H1 (cell line): ENCODE results near the gene TOM1L2.

Experiments used
- CBX8 ChIP-seq: fragments of 300-800, 300-1000 bp; sonication (generic); IDR thresholded peaks from 2 replicates; pipeline ENCODE4 v1.7.1; 2016; ENCODE audit warnings: low read depth, low read length, borderline replicate concordance
- EP300 ChIP-seq, 2 experiments: IDR thresholded peaks; 1 replicate in 1 of 2; 2 replicates in 1 of 2; pipeline ENCODE4 v1.6.1; 2011 to 2012; ENCODE audit warnings: low read depth in 2 of 2, low read length in 2 of 2, mild to moderate bottlenecking in 2 of 2, borderline replicate concordance in 1 of 2, inconsistent platforms in 1 of 2, moderate library complexity in 1 of 2
- MAFK ChIP-seq: IDR thresholded peaks from 2 replicates; pipeline ENCODE4 v1.6.1; 2012; ENCODE audit warnings: low read depth, mild to moderate bottlenecking, improper control_type of control experiment, low read length
- POLR2A ChIP-seq, 2 experiments: IDR thresholded peaks; 1 replicate in 1 of 2; 2 replicates in 1 of 2; pipeline ENCODE4 v1.6.1; 2011; ENCODE audit warnings: low read depth in 2 of 2, low read length in 2 of 2, mild to moderate bottlenecking in 2 of 2; ENCODE audit errors: control extremely low read depth in 1 of 2
- POLR2AphosphoS5 ChIP-seq: IDR thresholded peaks from 2 replicates; pipeline ENCODE4 v1.6.1; 2011; ENCODE audit warnings: low read depth, low read length
- SIRT6 ChIP-seq: IDR thresholded peaks from one replicate; pipeline ENCODE4 v1.7.1; 2012; ENCODE audit warnings: low read length, inconsistent platforms
- USF2 ChIP-seq: IDR thresholded peaks from 2 replicates; pipeline ENCODE4 v1.6.1; 2011; ENCODE audit warnings: low read length, improper control_type of control experiment
- TF ChIP-seq, protein P1 (sequence below): IDR thresholded peaks from 2 replicates; pipeline ENCODE4 v1.6.1; 2012; ENCODE audit warnings: low read length, inconsistent platforms
- TF ChIP-seq, protein P2 (sequence below), 3 experiments: IDR thresholded peaks; 1 replicate in 2 of 3; 2 replicates in 1 of 3; pipeline versions ENCODE4 v1.5.1 to v1.6.1; 2011; ENCODE audit warnings: low read length in 3 of 3, mild to moderate bottlenecking in 3 of 3, inconsistent platforms in 2 of 3, low read depth in 1 of 3, moderate library complexity in 1 of 3; ENCODE audit not compliant: insufficient read depth in 1 of 3; ENCODE audit errors: control extremely low read depth in 1 of 3

GRCh38 chr17:17947966-17948365, 24.2 kb downstream of the TOM1L2 start:
- TF ChIP-seq, protein P1, sequence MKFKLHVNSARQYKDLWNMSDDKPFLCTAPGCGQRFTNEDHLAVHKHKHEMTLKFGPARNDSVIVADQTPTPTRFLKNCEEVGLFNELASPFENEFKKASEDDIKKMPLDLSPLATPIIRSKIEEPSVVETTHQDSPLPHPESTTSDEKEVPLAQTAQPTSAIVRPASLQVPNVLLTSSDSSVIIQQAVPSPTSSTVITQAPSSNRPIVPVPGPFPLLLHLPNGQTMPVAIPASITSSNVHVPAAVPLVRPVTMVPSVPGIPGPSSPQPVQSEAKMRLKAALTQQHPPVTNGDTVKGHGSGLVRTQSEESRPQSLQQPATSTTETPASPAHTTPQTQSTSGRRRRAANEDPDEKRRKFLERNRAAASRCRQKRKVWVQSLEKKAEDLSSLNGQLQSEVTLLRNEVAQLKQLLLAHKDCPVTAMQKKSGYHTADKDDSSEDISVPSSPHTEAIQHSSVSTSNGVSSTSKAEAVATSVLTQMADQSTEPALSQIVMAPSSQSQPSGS, result no peak
- TF ChIP-seq EP300 (IDR thresholded peaks at IDR 0.05; ENCODE audit: borderline replicate concordance in 1 of 2, low read depth in 2 of 2, low read length in 2 of 2) (no peak), USF2 (no peak), CBX8 (no peak), MAFK (no peak), SIRT6 (no peak), POLR2A (IDR thresholded peaks at IDR 0.05; ENCODE audit: control extremely low read depth in 1 of 2, low read depth in 2 of 2, low read length in 2 of 2) (no peak), POLR2AphosphoS5 (no peak)
- TF ChIP-seq, protein P2, sequence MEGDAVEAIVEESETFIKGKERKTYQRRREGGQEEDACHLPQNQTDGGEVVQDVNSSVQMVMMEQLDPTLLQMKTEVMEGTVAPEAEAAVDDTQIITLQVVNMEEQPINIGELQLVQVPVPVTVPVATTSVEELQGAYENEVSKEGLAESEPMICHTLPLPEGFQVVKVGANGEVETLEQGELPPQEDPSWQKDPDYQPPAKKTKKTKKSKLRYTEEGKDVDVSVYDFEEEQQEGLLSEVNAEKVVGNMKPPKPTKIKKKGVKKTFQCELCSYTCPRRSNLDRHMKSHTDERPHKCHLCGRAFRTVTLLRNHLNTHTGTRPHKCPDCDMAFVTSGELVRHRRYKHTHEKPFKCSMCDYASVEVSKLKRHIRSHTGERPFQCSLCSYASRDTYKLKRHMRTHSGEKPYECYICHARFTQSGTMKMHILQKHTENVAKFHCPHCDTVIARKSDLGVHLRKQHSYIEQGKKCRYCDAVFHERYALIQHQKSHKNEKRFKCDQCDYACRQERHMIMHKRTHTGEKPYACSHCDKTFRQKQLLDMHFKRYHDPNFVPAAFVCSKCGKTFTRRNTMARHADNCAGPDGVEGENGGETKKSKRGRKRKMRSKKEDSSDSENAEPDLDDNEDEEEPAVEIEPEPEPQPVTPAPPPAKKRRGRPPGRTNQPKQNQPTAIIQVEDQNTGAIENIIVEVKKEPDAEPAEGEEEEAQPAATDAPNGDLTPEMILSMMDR (IDR thresholded peaks at IDR 0.05; ENCODE audit: control extremely low read depth in 1 of 3, insufficient read depth in 1 of 3, low read depth in 1 of 3, low read length in 3 of 3), result no peak
